DMS 273 (cell line): ENCODE data around the gene TUBD1.
A peak's percentile ranks its signal among the peaks of the same experiment; 100 is the strongest.

Experiments
- DNase-seq: peaks from one replicate; lab custom pipeline; 2025; ENCODE audit not compliant: unreplicated experiment; lab: John Stamatoyannopoulos, UW

Gene TUBD1

DNA sequence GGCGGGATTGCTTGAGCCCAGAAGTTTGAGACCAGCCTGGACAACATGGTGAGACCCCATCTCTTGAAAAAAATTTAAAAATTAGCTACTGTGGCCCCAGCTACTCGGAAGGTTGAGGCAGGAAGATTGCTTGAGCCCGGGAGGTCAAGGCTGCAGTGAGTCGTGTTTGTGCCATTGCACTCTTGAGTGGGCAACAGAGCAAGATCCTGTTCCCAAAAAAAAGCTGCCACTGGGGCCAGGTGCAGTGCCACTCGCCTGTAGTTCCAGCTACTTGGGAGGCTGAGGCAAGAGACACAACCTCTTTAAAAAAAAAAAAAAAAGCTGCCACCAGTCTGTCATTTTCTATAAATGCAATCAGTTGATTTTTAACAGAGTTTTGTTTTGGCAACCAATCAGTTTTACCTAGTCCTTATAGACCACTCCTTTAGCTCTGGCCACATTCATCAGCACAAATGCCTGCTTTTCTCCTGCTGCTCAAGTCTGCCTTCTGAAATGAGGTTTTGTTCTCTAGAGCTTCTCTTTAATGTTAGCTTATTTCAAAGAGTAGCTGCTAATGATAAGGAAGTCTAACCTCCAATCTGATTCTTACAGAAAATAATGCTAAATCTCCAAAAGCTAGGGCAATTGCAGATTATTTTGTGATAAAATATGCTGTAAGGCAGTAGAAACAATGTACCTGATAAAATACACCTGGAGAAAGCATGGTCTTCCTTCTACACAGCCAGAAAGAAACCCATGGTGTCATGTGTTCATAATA lies 64.8 kb downstream of the TUBD1 start:
- peak; percentile 40 for DNase-seq

- peak; percentile 42 for DNase-seq
Measured at GRCh38 chr17:59826706-59827453, 65.9 kb downstream of the TUBD1 start.

GRCh38 chr17:59825533-59826322 lies 67.0 kb downstream of the TUBD1 start:
- DNase-seq: peak; percentile 41

GRCh38 chr17:59815965-59816364 lies 76.8 kb downstream of the TUBD1 start:
- DNase-seq: no peak

DNA sequence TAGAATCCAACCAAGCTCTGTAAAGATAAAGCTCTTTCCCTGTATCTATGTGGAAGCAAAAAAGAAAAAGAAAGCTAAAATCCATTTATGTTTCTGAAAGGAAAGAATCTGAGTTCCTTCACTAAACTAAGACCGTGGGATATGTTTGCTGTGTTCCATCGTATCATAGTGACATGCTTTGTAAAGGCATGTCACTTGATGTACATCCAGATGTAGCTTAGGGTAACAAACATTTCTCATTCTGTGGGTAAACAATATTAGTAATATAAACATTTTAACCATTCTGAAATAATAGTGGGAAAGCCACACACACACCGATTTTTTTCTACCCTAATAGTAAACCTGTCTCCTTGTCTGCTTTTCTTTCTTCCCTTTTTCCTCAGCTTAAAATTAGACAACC lies 78.1 kb downstream of the TUBD1 start:
- DNase-seq: no peak

- DNase-seq: no peak
Measured at GRCh38 chr17:59814276-59814675, 78.5 kb downstream of the TUBD1 start.

GRCh38 chr17:59812139-59812538 lies 80.6 kb downstream of the TUBD1 start:
- DNase-seq: no peak

- DNase-seq: no peak
Measured at GRCh38 chr17:59811209-59811608, 81.5 kb downstream of the TUBD1 start.

DNA sequence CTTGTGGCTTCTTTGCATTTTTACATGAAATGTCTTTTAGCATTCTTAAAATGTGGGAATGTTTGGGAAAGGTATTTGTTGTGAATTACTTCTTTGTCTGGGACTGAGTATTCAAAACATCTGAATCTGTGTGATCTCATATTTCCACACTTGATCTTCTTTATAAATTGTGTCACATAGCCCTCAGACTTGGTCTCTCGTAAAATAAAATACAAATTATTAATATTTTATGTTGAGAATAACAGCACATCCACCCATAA lies 81.9 kb downstream of the TUBD1 start:
- DNase-seq: no peak
